H7 (cell line): Measurements from ENCODE around the gene SCRN3. TPM values are rescaled to one million over a fixed set of nuclear protein-coding genes. Genes with fewer than 3 reads are reported as not detected.
A peak's percentile ranks its signal among the peaks of the same experiment; 100 is the strongest.

ENCODE experiments used
- DNase-seq: peaks from one replicate; pipeline ENCODE4 v3.0.0; 2012
- H3K27me3 ChIP-seq: 2 replicates; pipeline ENCODE4 v1.6.0; 2011; ENCODE audit warnings: mild to moderate bottlenecking, low read length; ENCODE audit not compliant: control insufficient read depth, insufficient read depth
- H3K36me3 ChIP-seq: replicated peaks from 2 replicates; pipeline ENCODE4 v1.5.1; 2011; ENCODE audit warnings: low read length; ENCODE audit not compliant: control insufficient read depth, insufficient read depth
- H3K4me3 ChIP-seq: 2 replicates; pipeline ENCODE4 v1.5.1; 2011; ENCODE audit warnings: low read depth, mild to moderate bottlenecking, control low read depth, low read length, moderate library complexity; ENCODE audit not compliant: insufficient read depth
- total RNA-seq: library from RNA; depleted of rRNA; stranded (reverse); fragments of >200 nt; shearing (Covaris generic); gene quantifications from 2 replicates; pipeline ENCODE4 v1.2.3, GENCODE V29; 2014

The SCRN3 gene
- total RNA-seq, 1 experiment from 2014 or later: 12.1 TPM

DNA sequence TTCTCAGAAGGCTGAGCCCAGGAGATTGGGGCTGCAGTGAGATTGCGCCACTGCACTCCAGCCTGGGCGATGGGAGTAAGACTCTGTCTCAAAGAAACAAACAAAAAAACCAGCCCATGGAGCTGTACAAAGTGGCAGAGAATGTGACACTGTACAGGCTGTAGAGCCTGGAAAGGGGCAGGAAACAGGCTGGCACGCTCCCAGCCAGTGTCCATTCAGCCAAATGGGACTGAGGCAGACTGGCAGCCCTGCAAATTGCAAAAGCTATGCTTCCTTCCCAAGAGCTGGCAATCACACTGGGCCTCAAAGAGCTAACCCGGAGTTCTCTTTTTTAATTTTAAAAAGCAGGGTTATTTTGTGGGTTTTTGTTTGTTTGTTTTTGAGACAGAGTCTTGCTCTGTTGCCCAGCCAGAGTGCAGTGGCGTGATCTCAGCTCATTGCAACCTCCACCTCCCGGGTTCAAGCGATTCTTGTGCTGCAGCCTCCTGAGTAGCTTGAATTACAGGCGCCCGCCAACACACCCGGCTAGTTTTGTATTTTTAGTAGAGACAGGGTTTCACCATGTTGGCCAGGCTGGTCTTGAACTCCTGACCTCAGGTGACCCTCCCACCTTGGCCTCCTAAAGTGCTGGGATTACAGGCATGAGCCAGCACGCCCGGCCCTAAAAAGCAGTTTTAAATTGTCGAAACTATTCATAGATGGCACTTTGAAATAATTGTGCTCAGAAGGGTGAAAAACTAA lies 42.8 kb downstream of the SCRN3 start:
- H3K4me3 ChIP-seq: no peak overlapping the region
- no peak for DNase-seq
- H3K27me3 ChIP-seq: no peaks in the 10 kb centered on the region
- H3K36me3 ChIP-seq: no peaks in the 10 kb centered on the region; the same call in 1 of the 2 replicates

DNA sequence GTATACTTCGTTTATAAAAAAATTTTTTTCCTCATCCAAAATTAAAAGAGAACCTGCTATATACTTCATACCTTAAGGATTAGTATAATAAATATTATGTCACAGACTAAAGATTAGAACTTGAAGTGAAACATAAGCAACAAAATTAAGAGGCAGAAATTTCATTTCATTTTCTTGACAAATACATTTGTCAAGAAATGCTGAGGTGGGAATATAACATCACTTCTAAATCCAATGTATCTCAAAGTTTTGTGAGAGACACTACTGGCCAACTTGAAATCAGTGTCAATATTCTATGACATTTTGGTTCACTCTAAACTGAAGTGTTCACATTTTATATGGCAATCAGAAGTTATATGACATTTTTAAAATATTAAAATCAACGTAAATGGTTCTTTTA lies 43.8 kb downstream of the SCRN3 start:
- Histone ChIP-seq H3K4me3 (no peak overlapping the region), H3K27me3 (no peaks in the 10 kb centered on the region), H3K36me3 (no peaks in the 10 kb centered on the region; the same call in 1 of the 2 replicates)
- no peak for DNase-seq

- Histone ChIP-seq H3K27me3 (no peaks in the 10 kb centered on the region), H3K4me3 (no peak overlapping the region)
- no peak for DNase-seq
Observed at GRCh38 chr2:174439950-174440349, 44.4 kb downstream of the SCRN3 start.

DNA sequence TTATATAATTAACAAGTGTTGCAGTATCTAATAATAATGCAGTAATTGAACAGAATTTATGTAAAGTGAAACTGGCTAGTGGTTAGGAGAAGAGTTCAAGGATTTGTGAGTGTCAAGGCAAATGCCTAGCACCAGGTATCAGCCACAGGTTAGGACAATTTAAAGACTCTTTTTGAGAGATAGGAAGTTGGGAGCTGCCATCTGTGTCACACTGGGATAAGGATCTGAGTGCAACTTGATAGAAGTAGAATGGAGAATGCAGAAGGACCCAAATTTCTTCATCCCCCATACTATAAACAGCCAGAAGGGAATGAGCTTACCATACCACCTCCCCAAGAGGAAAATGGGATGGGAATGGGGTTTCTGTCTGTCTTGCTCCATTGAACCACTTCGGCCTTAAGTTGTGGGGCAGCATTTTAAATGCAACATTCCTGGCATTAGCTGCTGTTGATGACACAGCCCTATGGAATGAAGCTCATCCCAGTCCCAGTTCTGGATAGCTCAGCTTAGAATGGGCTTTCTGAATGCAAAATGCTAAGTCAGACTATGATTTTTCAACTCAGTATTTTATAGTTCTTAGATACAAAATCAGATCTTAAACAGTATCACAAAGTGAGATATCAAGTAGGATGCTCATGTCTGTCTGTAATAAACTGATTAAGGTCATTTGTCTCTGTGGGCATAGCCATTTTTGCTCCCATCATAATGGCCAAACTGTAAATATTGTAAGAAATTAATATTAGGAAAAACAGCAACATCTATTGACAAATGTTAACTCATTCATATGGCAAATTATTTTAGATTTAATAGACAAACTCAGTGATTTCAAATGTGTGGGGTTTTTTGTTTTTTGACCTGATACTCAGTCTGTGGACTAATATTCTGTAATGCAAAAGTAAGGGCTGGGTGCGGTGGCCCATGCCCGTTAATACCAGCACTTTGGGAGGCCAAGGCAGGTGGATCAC lies 47.3 kb downstream of the SCRN3 start:
- no peaks in the 10 kb centered on the region for H3K36me3 ChIP-seq
- no peaks in the 10 kb centered on the region for H3K27me3 ChIP-seq
- H3K4me3 ChIP-seq: no peak overlapping the region
- no peak for DNase-seq

More at GRCh38 chr2:174439950-174440349, 44.4 kb downstream of the SCRN3 start:
- no peaks in the 10 kb centered on the region; the same call in 1 of the 2 replicates for H3K36me3 ChIP-seq

GRCh38 chr2:174444761-174445160 lies 49.2 kb downstream of the SCRN3 start:
- H3K4me3 ChIP-seq: no peak overlapping the region
- no peaks in the 10 kb centered on the region for H3K36me3 ChIP-seq
- no peaks in the 10 kb centered on the region for H3K27me3 ChIP-seq
- no peak for DNase-seq

DNA sequence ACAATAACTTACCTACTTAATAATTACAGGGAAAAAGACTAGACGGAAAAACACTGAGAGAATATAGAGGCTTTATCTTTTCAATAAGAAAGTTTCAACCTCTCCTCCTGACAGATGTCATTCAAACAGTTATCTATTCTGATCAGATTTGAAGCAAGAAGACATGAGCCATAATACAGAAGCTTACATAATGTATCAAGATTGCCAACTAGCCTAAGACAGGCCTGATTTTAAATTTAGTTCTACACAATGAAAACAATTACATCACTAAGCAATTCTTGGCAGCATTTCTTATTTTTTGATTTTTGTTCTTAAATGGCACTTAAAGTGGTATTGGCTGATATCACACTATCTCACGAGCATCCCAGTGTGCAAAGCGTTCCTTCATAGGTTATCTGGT lies 49.7 kb downstream of the SCRN3 start:
- H3K27me3 ChIP-seq: no peaks in the 10 kb centered on the region
- DNase-seq: no peak
- H3K36me3 ChIP-seq: no peaks in the 10 kb centered on the region
- H3K4me3 ChIP-seq: no peak overlapping the region

GRCh38 chr2:174446531-174446930 lies 51.0 kb downstream of the SCRN3 start:
- H3K27me3 ChIP-seq: no peaks in the 10 kb centered on the region
- no peaks in the 10 kb centered on the region for H3K36me3 ChIP-seq
- H3K4me3 ChIP-seq: no peak overlapping the region
- DNase-seq: no peak

DNA sequence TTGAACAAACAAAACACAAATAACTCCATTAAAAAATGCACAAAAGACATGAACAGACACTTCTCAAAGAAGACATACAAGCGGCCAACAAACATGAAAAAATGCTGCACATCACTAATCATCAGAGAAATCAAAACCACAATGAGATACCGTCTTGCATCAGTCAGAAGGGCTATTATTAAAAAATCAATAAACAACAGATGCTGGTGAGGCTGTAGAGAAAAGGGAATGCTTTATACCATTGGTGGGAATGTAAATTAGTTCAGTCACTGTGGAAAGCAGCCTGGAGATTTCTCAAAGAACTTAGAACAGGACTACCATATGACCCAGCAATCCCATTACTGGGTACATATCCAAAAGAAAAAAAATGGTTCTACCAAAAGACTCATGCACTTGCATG lies 53.5 kb downstream of the SCRN3 start:
- DNase-seq: no peak
- Histone ChIP-seq H3K36me3 (no peaks in the 10 kb centered on the region), H3K4me3 (no peak overlapping the region), H3K27me3 (no peaks in the 10 kb centered on the region)

DNA sequence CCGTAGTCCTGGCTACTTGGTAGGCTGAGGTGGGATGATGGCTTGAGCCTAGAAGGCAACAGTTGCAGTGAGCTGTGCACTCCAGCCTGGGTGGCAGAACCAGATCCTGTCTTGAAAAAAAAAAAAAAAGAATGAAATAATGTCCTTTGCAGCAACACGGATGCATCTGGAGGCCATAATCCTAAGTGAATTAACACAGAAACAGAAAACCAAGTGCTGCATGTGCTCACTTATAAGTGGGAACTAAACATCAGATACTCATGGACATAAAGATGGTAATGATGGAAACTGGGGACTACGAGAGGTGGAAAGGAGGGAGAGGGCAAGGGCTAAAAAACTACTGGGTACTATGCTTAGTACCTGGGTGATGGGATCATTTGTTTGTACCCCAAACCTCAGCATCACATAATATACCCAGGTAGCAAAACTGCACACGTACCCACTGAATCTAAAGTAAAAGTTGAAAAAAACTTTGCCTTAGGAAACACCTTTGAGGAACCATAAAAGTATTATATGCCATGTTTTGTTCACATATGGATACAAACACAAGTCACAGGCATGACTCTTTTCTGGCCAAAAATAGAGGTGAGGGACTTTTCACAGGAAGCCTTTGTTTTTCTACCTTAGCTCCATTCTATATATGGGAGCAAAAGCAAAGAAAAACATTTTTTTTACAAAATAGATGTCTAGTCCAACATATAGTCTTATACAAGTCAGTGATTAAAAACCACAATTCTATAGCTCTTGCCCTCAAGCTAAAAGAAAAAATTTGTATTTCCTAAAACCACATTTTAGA lies 54.7 kb downstream of the SCRN3 start:
- H3K27me3 ChIP-seq: no peaks in the 10 kb centered on the region
- no peaks in the 10 kb centered on the region for H3K36me3 ChIP-seq
- no peak overlapping the region for H3K4me3 ChIP-seq
- no peak for DNase-seq

DNA sequence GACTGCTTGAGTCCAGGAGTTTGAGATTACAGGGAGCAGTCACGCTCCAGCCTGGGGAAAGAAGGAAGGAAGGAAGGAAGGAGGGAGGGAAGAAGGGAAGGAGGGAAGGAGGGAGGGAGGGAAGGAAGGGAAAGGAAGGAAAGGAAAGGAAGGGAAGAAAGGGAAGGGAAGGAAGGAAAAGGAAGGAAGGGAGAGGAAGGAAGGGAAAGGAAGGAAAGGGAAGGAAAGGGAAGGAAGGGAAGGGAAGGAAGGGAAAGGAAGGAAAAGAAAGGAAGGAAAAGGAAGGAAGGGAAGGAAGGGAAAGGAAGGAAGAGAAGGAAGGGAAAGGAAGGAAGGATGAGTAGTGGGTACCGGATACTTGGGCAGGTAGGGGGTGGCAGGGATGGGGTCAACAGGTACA lies 59.0 kb downstream of the SCRN3 start:
- H3K36me3 ChIP-seq: no peaks in the 10 kb centered on the region
- no peak for DNase-seq

GRCh38 chr2:174461221-174461620 lies 65.7 kb downstream of the SCRN3 start:
- DNase-seq: no peak
- no peak overlapping the region for H3K4me3 ChIP-seq
- no peaks in the 10 kb centered on the region for H3K36me3 ChIP-seq
- no peaks in the 10 kb centered on the region for H3K27me3 ChIP-seq

More for the DNA sequence above, 59.0 kb downstream of the SCRN3 start:
- Histone ChIP-seq H3K27me3 (no peaks in the 10 kb centered on the region), H3K4me3 (no peak overlapping the region)

GRCh38 chr2:174465327-174465726 lies 69.8 kb downstream of the SCRN3 start:
- H3K4me3 ChIP-seq: no peak overlapping the region
- no peaks in the 10 kb centered on the region for H3K36me3 ChIP-seq
- no peaks in the 10 kb centered on the region for H3K27me3 ChIP-seq
- peak; percentile 33 for DNase-seq

DNA sequence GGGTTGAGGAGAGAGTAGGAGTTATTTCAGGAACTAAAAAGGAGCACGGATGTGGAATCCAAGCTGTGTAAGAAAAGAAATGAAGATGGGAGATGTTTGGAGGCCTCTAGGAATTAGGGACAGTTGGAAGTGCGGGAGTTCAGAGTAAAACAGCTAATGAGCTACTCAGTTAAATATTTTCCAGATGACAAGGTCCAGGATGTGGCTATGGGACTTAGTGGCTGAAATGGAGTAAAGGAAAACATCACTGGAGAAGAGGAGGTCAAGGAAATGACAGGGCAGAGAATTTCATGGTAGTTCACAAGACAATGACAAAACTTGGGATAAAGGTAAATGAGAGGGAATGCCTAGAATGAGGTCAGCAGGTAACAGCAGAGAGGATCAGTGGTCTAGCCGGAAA lies 78.3 kb downstream of the SCRN3 start:
- no peaks in the 10 kb centered on the region for H3K36me3 ChIP-seq
- no peaks in the 10 kb centered on the region for H3K27me3 ChIP-seq
- no peak for DNase-seq
- H3K4me3 ChIP-seq: no peak overlapping the region

DNA sequence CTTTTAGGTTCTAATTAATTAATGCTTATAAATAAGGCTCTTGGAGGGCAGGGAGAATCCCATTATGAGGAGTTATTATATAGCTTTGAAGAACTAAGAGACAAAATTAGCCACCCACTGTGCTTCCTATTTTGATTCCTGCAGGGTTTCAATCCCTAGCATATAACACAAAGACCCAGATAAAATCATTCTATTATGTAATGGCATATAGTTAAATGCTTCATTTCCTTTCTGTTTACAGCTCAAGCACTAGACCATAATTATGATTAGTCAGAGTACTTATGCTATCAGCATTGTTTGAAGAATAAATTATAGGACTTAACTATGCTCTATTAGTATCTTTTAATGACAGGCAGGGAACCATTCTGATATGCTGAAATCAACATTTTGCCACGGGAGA lies 82.2 kb downstream of the SCRN3 start:
- no peak for DNase-seq
- no peaks in the 10 kb centered on the region for H3K27me3 ChIP-seq
- H3K36me3 ChIP-seq: no peaks in the 10 kb centered on the region
- no peak overlapping the region for H3K4me3 ChIP-seq
